NOMO-1 (cell line): ENCODE data around the gene OPRL1.
A peak's percentile ranks its signal among the peaks of the same experiment; 100 is the strongest.

ENCODE experiments used
- DNase-seq, 2 experiments: peaks; one replicate each; lab custom pipeline; 2025; ENCODE audit not compliant: unreplicated experiment in 2 of 2; lab: John Stamatoyannopoulos, UW

OPRL1 gene

DNA sequence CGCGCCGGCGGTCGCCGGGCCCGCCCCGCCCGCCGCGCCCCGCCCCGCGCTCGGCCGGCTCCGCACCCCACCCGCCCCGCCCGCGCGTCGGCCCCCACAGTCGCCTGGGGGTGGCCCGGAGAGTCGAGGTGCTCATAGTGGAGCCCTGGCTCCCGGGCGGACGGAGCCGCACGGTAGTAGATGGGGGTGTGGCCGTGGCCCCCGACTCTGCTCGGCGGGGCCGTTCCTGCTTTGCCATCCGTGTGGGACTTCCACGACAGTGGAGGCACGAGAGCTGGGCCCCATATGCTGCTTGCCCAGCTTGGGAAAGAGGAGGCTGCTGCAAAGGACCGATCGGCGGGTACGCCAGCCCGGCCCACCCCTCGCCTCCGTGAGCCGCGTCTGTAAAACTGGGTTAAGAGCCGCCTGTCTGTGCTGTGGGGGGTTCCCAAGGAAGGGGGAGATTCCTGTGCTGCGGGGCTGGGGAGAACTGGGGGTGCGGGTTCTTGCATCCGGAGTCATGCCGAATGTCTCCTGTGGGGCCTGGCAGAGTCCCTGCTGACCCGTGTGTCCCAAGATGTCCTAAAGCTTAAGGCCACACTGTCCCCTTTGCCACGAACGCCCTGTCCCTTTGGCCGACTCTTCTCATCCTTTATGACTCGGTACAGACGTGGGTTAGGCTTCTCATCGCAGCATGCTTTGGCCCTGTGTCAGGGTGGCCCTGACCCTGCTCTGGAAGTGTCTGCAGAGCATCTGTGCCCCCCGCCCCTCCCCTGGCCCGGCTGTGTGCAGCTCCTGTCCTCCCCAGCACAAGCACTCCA is at the start of gene OPRL1:
TSS of gene OPRL1 (plus strand) at position 70 of the 800 bp plus-strand sequence. CDS start 12,639 bp downstream, outside the sequence.
- no peak for DNase-seq

DNA sequence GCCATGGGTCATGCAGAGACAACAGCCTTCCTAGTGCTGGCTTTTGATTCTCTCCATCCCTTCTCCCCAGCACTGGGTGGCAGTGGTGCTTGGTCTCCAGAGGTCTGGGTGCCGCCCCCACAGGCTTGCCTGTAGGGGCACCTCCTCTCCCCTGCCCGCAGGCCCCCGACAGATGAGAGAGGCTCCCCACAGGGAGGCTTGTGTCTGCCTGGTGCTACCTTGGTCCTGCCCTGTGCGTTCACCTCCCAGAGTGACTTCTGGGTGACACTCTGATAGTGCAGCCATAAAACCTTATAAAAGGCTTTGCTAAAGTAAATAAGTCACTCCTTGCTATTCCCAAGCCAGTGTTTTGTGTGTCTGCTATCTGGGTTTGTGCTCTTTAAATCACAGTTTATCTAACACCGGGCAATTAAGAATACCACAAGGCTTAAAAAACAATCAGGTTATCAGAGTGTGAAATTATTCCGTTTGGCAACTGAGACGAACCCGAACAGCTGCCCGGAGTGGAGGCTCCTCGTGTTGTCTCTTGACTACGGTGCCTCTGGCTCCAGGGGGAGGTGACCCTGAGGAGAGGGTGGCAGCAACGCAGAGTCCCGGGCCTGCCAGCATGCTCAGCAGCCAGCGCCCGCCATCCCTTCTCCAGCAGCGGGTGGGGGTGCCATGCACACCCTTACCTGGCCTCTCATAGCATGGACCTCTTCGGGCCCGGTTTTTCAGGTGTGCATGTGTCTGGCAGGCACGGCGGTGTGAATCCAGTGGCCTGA is 49.3 kb upstream of the OPRL1 start:
- DNase-seq: no peak

DNA sequence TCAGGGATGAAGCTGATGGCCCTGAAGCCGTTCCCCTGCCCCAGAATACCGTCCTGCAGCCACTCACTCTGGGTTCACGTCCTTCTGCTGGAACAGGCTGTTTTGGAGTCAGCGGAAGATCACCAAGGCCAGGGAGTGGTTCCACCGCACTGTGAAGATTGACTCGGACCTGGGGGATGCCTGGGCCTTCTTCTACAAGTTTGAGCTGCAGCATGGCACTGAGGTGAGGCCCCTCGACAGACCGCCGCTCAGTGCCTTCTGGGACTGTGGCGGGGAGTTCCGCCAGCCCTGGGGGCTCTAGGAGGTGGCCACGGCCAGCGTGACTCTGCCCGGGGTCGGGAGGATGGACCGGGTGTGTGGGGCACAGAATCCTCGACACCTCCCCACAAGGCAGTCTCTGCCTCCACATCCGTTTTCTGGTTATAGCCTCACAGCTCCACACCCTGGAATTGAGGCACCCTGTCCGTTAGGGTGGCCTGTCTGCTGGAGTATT is 48.0 kb upstream of the OPRL1 start:
- no peak for DNase-seq

DNA sequence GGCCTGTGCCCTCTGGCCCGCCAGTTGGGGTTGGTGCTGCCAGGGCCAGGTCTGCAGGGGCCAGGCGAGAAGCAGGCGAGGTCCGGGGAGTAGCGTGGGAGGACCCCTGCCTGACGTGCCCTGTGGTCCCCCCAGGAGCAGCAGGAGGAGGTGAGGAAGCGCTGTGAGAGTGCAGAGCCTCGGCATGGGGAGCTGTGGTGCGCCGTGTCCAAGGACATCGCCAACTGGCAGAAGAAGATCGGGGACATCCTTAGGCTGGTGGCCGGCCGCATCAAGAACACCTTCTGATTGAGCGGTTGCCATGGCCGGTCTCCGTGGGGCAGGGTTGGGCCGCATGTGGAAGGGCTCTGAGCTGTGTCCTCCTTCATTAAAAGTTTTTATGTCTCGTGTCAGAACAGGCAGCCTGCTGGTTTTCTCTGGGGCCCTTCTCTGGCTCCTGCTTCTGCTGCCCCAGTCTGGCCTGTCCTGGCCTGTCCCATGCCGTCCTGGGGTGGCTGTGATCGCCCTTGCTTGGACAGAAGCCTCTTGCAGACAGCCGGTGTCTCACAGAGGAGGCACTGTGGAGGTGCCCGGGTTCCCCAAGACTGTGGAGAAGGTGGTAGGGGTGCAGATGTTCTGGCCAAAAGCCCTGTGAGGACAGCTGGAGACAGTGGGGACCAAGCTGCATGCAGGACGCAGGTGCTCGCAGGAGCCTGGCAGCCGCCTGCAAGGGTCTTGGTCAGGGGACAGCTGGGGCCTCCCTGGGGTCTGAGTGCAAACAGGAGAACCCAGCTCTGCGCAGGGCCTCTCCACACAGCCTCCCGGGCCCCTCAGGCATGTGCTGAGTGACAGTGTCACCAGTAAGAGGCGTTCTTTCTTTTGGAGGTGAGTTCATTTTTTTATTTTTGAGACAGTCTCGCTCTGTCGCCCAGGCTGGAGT is 46.9 kb upstream of the OPRL1 start:
- no peak for DNase-seq

DNA sequence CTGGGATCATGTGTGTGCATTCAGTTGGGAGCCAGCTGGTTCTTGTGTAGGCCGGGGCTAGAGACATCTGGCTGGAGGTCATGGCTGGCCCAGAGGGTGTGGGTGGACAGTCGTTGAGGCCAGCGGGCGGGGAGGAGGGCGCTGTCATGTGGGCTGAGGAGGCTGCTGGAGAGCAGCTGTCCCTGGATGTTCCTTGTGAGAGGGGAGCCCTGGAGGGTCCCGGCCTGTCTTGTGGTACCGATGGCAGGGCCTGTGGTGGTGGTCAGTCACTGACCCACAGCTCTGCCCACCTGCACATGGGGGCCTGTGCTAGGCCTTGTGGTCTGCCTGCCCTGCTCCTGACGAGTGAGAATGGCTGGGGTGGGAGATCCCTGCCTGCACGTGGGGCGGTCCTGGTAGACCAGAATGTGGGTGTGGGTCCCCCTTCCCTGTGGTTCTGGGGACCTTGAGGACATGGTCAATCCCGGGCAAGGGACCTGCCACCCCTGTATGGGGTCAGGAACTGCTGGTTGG is 45.8 kb upstream of the OPRL1 start:
- no peak for DNase-seq

DNA sequence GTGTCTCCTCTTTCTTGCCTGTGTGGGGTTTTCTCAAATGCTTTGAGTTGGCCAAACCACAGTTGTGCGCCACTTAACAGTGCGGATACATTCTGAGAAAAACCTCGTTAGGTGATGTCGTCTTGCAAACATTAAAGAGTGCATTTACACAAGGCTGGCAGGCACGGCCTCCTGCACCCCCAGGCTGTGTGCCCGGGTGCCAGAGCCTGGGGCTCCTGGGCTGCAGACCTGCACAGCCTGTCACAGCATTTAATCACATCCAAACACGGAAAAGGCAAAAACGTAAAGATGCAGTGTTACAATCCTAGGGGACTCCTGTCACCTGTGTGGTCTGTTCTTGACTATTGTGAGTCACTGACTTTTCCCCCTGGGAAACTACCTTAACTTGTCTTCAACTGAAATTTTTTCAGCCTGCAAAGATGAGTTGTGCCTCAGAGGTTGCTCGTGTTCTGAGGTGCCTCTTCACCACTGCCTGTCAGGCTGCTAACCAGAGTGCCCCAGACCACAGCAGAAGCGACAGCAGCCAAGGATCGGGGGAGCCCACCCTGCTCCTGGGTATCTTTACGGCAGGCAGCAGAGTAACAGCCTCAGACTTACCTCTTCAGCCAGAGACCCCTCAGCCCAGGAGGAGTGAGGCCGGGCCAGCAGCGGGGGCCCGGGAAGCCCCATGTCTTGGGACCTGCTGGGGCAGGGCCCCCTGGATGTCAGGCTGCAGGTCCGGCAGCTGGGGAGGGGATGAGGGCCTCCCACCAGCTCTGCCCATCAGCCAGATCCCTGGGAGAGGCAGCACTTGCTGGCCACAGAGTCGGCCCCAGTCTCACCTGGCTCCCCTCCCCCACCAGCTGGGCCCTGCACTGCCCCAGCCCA is 44.6 kb upstream of the OPRL1 start:
- DNase-seq: no peak

DNA sequence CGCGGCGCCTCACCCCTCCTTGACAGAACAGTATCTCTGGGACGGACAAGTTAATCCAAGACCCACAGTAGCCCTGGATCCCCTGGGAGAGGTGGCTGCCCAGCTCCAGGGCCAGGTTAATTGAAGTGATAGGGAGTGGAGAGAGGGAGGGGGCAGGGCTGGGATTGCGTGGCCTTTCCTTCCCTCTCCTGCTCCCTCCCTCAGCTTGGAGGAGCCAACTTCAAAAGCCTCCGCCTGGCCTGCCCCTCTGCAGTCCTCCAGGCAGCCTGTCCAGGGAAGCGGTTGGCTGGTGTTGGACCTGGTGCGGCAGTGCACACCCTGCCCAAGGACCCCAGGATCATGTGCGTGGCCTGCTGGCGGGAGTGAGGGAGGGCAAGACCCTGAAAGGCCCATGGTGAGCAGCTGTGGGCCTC is 43.9 kb upstream of the OPRL1 start, which contains the start of gene C20orf204:
TSS of gene C20orf204 (plus strand) at position 250 of the 413 bp plus-strand sequence. CDS start at position 392, 142 bp downstream.
- no peak for DNase-seq

DNA sequence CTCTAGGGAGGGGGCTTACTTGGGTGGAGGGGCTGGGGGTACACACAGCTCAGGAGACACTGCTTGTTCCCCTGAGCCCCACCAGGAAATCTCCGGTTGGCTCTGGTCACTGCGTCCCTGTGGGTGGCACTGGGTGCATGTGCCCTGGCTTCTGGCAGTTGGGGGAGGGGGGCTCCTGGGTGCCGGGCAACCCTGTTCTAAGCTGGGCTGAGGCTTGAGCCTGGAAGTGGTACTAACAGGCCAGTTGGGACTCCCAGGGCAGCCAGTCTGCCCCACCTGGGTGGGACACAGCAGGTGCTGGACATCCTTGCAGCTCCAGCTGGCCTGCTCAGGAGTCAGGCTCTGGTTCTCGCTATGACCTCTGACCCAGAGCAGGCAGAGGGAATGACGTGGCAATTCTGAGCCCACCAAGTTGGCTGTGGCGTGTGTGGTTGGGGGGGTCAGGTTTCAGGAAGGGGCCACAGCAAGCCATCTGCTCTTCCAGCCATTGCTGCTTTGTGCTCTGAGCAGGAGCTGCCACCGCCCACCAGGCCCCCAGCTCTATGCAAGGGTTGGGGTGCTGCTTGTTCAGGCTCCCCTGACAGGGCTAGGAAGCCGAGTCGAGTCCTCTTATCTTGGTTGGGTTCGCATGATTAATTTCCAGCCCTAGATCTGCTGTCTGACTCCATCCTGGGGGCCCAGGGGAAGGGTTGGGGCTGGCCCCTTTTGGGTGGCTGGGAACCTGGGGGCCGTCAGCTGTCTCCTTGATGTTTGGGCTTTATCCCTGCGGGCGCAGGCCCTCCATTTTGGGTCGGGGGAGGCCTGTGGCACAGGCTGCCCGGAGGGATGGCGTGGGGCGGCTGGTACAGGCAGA is 43.3 kb upstream of the OPRL1 start:
- no peak for DNase-seq

DNA sequence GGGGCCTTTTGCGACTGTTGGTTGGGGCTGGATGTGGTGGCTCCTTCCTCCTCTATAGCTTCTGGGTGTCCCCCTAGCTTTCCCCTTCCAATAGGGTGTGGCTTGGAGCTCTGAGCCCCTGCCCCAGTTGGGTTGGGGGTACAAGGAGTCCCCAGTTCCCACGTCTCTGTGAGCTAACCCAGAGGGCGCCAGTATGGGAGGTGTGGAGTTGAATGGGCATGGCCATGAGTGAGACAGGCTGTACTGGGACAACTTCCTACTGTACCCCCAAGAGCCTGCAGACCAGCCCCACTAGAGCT is 42.7 kb upstream of the OPRL1 start:
- no peak for DNase-seq

DNA sequence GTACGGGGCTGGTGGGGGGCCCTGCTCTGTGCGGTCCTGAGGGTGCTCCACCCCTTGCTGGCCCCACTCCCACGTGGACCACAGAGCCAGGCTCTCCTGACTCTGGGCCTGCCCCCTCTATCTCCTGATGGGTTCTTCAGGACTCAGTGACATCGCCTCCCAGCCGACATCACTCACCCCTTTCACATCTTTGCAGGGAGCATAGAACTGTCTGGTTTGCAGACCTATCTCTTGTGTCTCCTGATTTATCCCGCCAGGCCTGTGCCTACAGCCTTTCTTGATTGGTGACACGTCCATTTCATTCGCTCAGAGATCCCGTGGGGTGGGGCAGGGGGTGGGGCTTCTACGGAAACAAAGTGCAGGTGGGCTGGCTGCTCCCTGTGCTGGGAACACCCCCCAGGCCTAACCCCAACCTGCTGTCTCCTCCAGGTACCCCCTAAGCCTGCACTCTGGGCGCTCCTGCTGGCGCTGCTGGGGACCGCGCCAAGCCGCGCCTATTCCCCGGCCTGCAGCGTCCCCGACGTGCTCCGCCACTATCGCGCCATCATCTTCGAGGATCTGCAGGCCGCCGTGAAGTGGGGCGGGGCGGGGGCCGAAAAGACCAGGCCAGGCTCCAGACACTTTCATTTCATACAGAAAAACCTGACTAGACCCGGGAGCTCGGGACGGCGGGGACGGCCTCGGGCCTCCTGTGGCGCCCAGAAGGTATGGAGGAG is 42.2 kb upstream of the OPRL1 start:
- DNase-seq: no peak

DNA sequence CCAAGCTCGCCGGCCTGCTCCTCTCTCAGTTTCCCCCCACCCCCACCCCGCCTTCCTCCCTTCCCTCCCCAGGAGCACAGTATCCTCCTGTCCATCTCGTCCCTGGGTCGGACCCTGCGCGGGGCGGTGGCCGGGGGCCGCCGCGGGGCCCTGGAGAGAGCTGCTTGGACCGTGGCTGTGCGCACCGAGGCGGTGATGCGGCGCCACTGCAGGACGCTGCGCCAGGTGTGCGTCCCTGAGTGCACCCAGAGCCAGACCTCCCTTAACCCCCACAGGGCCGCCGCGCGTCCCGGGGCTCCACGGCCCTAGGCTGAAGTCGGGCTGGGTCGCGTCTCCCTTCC is 41.7 kb upstream of the OPRL1 start:
- DNase-seq: no peak

DNA sequence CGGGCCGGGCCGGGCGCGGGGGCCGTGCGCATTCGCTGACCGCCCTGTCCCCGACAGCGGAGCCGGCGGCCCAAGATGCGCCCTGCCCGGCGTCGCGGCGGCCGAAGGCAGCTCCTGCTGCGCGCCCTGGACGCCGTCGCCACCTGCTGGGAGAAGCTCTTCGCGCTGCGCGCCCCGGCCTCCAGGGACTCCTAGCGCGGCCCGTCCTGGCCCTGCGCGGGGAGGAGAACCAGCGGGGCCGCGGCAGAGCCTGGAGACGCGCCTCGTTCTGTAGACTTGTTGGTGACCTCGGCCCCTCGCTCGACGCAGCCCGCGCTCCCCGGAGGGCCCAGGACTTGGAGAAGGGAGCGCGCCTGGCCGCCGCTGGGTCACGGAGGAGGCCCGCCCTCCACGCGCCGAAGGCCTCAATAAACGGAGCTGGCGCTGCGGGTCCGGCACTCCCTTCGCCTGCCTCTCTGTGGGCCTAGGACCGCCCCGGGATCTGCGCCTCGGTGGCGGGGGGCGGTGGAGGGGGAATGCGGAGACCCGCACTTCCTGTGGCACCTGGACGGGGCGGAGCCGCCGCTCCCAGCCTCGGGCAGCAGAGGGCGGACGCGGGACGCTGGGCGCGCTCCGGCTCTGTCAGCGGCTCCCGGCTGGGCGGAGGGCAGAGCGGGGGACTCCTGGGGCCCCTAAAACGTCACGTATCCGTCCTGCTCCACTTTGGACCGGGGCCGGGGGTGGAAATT is 41.2 kb upstream of the OPRL1 start:
- DNase-seq: peak; percentile 63 to 75

DNA sequence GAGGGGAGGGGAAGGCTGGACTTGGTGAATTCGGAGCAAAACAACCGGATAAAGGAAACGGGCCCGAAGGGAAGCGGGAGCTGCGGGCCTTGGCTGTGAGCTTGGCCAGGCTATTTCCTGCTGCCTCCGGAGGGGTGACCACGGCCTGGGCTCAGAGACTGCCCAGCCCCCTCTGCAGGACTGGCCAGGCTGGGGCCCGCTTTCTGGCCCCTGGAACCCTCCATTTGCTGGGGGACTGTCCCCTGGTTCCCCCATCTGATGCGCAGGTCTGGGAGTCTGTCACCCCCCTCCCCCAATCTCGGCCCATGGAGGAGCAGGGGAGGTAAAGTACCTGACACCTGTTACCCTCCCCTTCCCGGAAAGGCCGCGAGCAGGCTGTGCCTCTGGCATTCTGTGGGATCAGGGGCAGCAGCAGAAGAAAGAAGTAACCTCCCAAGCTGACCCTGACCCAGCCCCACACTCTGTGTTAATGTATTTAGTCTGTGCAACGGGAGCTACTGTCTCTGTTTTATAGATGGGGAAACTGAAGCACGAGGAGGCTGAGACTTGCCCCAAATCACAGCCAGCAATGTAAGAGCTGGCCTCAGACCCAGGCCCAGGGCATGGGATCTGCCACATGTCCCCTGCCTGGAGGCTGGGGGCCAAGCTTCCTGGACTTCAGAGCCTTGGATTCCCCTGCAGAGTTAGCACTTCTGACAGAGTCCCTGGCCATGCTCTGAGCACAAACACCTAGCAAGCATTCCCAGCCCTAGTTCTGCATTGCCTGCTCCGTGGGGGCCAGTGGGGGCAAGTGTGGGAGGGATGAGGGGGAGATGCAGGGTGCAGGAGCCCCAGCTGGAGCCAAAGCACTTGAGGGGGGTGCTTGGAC is 40.4 kb upstream of the OPRL1 start:
- no peak for DNase-seq

DNA sequence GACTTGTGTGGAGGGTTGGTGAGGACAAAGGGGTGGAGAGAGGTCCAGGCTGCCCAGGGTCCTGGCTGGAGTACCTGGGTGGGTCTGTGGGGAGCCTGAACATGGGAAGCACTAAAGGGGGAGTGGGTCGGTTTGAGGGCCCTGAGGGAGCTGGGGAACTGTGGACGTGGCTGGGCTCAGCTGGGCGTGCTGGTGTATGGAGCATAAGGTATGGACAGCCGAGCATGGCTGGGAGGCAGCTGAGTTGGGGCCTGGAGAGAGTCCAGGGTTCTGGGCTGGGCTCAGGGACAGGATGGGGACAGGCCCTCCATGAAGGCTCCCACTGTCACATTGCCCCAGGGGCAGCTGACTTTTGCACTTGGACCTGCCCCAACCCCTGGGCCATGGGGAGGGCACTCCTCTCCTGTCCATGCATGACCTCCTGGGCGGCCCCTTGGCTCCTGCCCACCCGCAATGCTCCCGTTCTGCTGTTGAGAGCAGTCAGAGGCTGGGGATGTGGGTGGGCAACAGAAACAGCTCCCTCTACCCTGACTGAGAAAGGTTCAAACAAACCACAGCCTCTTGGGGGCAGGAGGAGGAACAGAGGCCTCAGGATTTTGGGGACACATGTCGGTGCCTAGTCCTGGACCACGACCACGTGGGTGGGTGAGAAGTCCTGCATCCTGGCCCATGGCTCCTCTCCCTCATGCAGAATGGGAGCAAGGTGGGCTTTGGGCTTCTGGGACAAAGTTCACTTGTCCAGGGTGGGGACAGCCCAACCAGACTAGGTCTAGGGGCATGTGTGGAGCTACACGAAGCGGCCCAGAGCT is 39.4 kb upstream of the OPRL1 start:
- DNase-seq: no peak

DNA sequence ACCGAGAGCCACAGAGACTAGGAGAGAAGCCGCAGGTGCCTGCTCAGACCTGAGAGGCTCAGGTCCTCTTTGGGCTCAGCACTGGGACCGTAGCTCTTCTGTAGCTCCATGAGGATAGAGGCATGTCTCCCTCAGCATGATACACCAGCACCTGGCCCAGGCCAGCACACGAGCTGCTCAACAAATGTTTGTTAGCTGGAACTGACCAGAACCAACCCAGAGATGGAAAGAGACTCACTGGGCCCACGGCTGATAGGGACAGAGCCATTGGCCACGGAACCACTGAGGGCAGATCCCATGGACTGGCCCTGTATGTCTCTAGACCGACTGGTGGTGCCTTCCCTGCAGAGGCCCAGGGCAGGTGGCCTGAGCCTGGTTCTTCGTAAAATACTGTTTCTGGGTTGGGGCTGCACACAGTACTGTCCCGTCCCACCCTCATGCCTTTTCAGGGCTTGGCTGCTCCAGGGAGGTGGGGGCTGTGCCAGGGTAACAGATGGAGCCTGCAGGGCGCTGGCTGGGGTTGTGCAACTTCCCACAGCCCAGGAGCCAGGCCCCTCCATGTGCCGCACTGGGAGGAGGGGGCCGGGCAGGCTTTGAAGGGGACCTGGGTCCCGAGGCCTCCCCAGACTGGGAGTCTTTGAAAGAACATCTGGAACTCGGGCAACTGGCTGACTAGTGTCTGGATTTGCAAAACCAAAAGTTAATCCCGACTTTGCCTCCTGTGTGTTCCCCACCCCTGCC is 38.7 kb upstream of the OPRL1 start:
- peak in 1 of 2 experiments; percentile 11 for DNase-seq

DNA sequence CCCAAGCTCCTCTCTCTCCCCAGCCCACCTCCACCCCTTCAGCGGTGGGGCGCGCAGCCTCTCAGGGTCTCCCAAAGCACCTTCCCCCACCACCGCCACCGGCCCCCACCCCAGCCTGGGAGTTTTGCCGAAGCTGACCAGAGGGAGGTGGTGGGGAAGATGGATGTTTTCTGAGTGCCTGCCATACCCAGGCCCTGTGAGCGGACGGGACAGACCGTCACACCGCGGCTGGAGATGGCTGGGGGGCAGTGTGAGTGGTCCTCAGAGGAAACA is 38.2 kb upstream of the OPRL1 start:
- no peak for DNase-seq
